ENCODE data around the gene YAF2.
"Not testable (repeated sequence)": the region's sequence is repeated elsewhere in the genome, so short reads cannot be mapped to it uniquely, and the experiment has no call there.

Gene YAF2

GRCh38 chr12:42255221-42255865 lies 17.3 kb upstream of the YAF2 start:
- no peak for DNase-seq (ENCODE audit: low spot score)

- not testable (repeated sequence) for DNase-seq (ENCODE audit: low spot score)
Observed at GRCh38 chr12:42252645-42253044, 14.6 kb upstream of the YAF2 start.

- DNase-seq (ENCODE audit: low spot score) = not testable (repeated sequence)
Observed at GRCh38 chr12:42249033-42249432, 11.0 kb upstream of the YAF2 start.

DNA sequence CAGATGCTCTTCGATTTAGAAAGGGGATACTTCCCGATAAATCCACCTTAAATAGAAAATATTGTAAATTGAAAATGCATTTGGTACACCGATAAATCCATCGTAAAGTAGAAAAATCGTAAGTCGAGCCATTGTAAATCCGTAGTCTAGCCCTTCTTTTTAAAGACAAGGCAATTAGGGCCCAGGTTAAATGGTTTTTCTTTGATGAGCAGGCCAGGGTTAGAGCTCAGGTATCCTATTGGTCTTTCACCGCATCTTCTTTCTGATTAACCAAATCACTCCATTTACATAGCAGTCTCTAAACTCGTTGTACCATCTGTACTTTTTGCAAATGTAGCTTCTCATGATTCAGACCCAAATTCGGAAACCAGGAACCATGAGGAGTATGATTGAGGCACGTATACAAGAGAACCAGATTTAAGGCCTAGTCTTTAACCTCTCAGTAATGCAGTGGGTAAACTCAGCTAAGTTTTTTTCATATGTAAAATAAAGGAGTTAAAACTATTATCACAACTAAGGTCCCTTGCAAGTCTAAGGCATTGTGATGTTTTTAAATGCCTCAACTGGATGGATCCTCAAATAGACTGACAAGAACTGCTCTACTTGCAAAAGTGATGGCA lies 2.2 kb upstream of the YAF2 start:
- DNase-seq (ENCODE audit: low spot score) = no peak

GRCh38 chr12:42237853-42238239 lies 202 bp downstream of the YAF2 start:
- DNase-seq (ENCODE audit: low spot score) = peak; percentile 12

DNA sequence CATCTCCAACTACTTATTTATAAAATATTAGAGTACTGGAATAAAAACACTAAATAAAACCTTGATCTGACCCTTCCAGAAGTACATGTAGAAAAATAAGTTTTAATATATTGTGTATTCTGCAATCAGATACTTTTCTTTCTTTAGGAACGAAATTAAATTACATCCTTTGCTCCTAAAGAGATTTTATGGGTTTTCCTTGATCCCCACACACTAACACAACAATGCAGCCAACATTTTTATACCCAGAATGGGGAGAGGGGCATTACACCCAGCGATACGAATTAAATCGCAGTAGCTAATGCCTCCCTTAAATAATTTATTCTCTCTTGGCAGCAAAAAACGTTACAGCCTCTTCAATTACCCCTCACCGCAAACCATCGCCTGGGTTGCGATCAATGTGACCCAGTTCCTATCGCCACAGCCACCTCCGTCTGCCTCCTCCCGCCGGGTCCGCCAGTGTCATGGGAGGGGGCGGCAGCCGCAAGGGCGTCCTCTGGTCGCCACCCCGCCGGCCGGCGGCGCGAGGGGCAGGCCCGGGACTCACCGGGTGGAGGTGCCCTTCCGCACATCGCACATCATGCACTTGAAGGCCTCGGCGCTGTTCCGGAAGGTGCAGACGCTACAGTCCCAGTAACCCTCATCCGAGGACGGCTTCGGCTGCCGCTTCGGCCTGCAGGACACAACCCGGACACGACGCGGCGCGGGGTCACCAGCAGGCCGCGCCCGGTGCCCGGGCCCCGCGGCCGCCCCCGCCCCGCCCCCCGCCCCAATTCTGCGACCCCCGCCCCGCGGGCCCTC lies 796 bp downstream of the YAF2 start:
- peak; percentile 75 for DNase-seq (ENCODE audit: low spot score)

GRCh38 chr12:42236017-42236416 lies 2.0 kb downstream of the YAF2 start:
- DNase-seq (ENCODE audit: low spot score) = no peak

DNA sequence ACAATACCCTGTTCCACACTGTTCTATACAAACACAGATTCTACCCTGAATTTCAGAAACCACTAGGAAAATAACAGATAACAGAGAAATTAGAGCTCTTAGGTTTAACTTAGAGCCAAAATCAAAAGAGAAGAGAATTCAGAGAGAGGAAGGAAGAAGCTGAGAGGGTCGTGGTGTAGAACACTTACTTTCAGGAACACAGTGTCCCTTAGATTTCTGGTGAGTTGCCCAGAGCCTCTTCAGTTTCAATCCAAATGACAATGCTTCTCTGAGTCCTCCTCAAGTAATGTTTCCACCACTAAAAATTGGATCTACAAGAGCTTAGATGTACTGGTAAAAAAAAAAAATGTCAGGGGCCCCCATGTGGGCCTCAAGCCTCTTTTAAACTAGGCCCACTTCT lies 2.6 kb downstream of the YAF2 start:
- DNase-seq (ENCODE audit: low spot score) = no peak

- DNase-seq (ENCODE audit: low spot score) = no peak
Observed at GRCh38 chr12:42234970-42235369, 3.1 kb downstream of the YAF2 start.

DNA sequence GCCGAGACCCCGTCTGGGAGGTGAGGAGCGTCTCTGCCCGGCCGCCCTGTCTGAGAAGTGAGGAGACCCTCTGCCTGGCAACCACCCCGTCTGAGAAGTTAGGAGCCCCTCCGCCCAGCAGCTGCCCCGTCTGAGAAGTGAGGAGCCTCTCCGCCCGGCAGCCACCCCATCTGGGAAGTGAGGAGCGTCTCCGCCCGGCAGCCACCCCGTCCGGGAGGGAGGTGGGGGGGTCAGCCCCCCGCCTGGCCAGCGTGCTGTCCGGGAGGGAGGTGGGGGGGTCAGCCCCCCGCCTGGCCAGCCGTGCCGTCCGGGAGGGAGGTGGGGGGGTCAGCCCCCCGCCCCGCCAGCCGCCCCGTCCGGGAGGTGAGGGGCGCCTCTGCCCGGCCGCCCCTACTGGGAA lies 10.5 kb downstream of the YAF2 start:
- not testable (repeated sequence) for DNase-seq (ENCODE audit: low spot score)

- not testable (repeated sequence) for DNase-seq (ENCODE audit: low spot score)
Observed at GRCh38 chr12:42224501-42224900, 13.5 kb downstream of the YAF2 start.

GRCh38 chr12:42222724-42223123 lies 15.3 kb downstream of the YAF2 start:
- DNase-seq (ENCODE audit: low spot score) = no peak

GRCh38 chr12:42221726-42222125 lies 16.3 kb downstream of the YAF2 start:
- DNase-seq (ENCODE audit: low spot score) = no peak

GRCh38 chr12:42217656-42218055 lies 20.4 kb downstream of the YAF2 start:
- no peak for DNase-seq (ENCODE audit: low spot score)

GRCh38 chr12:42216737-42217136 lies 21.3 kb downstream of the YAF2 start:
- DNase-seq (ENCODE audit: low spot score) = no peak

DNA sequence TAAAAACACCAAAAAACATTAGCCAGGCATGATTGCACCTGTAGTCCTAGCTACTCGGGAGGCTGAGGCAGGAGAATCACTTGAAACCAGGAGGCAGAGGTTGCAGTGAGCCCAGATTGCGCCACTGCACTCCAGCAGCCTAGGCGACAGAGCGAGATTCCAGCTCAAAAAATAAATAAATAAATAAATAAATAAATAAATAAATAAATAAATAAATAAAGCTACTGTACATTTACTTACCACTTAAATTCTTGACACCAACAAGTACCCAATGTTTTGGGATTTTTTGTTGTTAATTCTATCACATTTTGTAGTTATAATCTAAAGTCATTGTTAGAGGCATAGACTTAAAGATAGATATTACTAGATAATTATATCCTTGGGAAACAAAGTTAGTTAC lies 22.3 kb downstream of the YAF2 start:
- not testable (repeated sequence) for DNase-seq (ENCODE audit: low spot score)

- no peak for DNase-seq (ENCODE audit: low spot score)
Observed at GRCh38 chr12:42213954-42214426, 24.1 kb downstream of the YAF2 start.

DNA sequence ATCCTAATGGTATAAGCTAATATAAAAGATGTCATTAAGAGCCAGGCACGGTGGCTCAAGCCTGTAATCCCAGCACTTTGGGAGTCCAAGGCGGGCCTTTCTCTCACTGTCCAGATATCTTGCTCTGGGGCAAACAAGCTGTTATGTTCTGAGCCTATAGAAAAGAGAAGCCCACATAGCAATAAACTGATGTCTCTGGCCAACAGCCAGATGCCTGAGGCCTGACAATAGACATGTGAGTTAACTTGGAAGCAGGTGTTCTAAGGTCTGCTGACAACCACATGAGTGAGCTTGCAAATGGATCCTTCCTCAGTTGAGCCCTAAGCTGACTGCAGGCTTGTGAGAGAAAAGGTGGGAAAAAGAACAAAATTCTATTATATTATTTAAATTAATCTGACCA lies 25.0 kb downstream of the YAF2 start:
- DNase-seq (ENCODE audit: low spot score) = no peak

- DNase-seq (ENCODE audit: low spot score) = no peak
Observed at GRCh38 chr12:42208574-42208973, 29.5 kb downstream of the YAF2 start.

GRCh38 chr12:42204819-42205218 lies 33.2 kb downstream of the YAF2 start:
- no peak for DNase-seq (ENCODE audit: low spot score)

DNA sequence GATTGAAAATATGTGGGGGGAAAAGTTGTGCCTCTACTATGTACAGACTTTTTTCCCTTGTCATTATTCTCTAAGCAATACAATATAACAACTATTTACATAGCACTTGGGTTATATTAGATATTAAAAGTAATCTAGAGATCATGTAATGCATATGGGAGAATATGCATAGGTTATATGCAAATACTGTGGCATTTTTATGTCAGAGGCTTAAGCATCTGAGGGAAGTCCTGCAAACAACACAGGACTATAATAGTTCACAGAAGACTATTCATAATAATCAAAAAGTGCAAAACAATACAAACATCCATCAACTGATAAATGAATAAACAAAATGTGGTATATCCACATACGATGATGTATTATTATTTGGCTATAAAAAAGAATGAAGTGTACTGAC lies 33.7 kb downstream of the YAF2 start:
- no peak for DNase-seq (ENCODE audit: low spot score)

DNA sequence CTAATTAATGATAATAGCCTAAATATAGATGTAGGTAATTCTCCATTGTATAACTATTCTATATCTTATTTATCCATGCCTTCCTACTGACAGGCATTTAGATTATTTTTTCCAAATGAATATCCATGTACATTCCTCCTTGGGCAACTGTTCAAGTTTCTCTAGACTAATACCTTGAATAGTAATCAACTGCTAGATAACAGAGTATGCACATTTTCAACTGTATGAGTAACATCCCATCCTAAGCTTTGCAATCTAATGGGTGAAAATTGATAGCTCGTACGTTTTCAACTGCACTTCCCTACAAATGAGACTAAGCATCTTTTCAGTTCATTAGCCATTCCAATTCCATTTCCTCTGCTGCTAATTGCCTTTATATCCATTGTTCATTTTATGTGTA lies 37.0 kb downstream of the YAF2 start:
- DNase-seq (ENCODE audit: low spot score) = no peak

GRCh38 chr12:42199007-42199406 lies 39.0 kb downstream of the YAF2 start:
- DNase-seq (ENCODE audit: low spot score) = no peak

Data from HuH-7.5 (cell line).